IPS-20b (cell line): ENCODE results near the gene IQSEC1.
A peak's percentile ranks its signal among the peaks of the same experiment; 100 is the strongest.

Experiments used
- H3K27ac ChIP-seq: one replicate; pipeline ENCODE4 v1.5.1; 2013; ENCODE audit warnings: low read length
- H3K27me3 ChIP-seq: 2 replicates; pipeline ENCODE4 v1.6.1; 2013; ENCODE audit warnings: mild to moderate bottlenecking, low read length, inconsistent platforms; ENCODE audit not compliant: insufficient read depth
- H3K36me3 ChIP-seq: 2 replicates; pipeline ENCODE4 v1.6.1; 2013; ENCODE audit warnings: low read depth, mild to moderate bottlenecking, inconsistent platforms, low read length, moderate library complexity; ENCODE audit not compliant: insufficient read depth
- H3K4me1 ChIP-seq: 2 replicates; pipeline ENCODE4 v1.6.1; 2013; ENCODE audit warnings: mild to moderate bottlenecking, control low read depth, inconsistent platforms, low read length, moderate library complexity; ENCODE audit not compliant: insufficient read depth
- H3K4me3 ChIP-seq: 2 replicates; pipeline ENCODE4 v1.5.1; 2013; ENCODE audit warnings: mild to moderate bottlenecking, low read length, inconsistent platforms
- H3K9ac ChIP-seq: 2 replicates; pipeline ENCODE4 v1.6.1; 2013; ENCODE audit warnings: low read depth, mild to moderate bottlenecking, inconsistent platforms, low read length, moderate library complexity
- H3K9me3 ChIP-seq: 2 replicates; pipeline ENCODE4 v1.6.1; 2013; ENCODE audit warnings: mild to moderate bottlenecking, low read depth, low read length, inconsistent platforms; ENCODE audit not compliant: insufficient read depth

The IQSEC1 gene

DNA sequence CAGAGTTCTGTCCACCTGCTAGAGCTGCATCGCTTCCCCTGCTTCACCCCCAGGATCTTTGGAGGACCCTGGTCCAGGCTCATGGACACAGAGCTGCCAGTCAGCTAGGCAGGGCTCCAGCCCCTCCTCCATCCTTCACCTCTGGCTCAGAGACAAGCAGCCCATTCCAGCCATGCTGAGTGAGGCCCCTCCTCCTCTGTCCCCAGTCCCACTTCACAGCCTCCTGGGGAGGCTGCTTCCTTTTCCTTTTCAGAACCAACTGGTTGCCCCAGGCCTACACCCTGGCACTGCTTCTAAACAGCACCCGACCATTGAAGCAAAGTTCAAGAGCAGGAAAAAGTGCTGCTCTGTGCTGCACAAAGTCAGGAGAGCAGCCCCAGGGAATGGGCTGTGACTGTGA is 22.2 kb downstream of the IQSEC1 start:
- H3K4me1 ChIP-seq = 0 out of 2 replicates have a peak, but pooled peaks cover 4% of the 10 kb centered on the region
- no peak overlapping the region; the same call in 1 of the 2 replicates for H3K9ac ChIP-seq
- no peak overlapping the region for H3K27ac ChIP-seq
- no peak overlapping the region for H3K4me3 ChIP-seq
- no peaks in the 10 kb centered on the region for H3K36me3 ChIP-seq
- no peaks in the 10 kb centered on the region for H3K9me3 ChIP-seq
- H3K27me3 ChIP-seq = no peaks in the 10 kb centered on the region

GRCh38 chr3:13050446-13050845 is 22.8 kb downstream of the IQSEC1 start:
- Histone ChIP-seq H3K27me3 (no peaks in the 10 kb centered on the region), H3K4me3 (no peak overlapping the region), H3K9me3 (no peaks in the 10 kb centered on the region), H3K4me1 (0 out of 2 replicates have a peak, but pooled peaks cover 4% of the 10 kb centered on the region), H3K36me3 (no peaks in the 10 kb centered on the region), H3K27ac (no peak overlapping the region), H3K9ac (no peak overlapping the region)

DNA sequence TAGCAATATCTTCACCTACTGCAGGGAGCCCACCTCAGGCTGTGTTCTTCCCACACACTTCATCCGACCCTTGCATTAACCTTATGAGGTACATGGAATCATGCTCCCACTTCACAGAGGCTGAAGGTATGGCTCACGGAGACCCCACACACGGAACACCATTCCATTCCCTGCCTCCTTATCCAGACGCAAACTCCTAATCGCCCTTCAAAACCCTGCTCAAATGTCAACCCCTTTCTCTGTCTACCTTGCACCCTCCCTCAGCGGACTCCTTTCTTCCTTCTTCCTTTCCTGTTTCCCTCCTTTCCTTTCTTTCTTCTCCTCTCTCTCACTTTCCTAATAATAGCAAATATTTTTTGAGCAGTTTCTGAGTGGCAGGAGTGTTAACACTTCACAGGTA is 23.8 kb downstream of the IQSEC1 start:
- no peak overlapping the region for H3K4me3 ChIP-seq

GRCh38 chr3:13047296-13048165 is 25.7 kb downstream of the IQSEC1 start:
- H3K27ac ChIP-seq = no peak overlapping the region
- no peaks in the 10 kb centered on the region for H3K27me3 ChIP-seq
- peaks cover 7% of the 10 kb centered on the region; the same call in 1 of the 2 replicates for H3K4me1 ChIP-seq
- H3K36me3 ChIP-seq = no peaks in the 10 kb centered on the region
- H3K4me3 ChIP-seq = no peak overlapping the region
- H3K9me3 ChIP-seq = no peaks in the 10 kb centered on the region
- H3K9ac ChIP-seq = no peak overlapping the region

More for the DNA sequence above, 23.8 kb downstream of the IQSEC1 start:
- Histone ChIP-seq H3K27ac (no peak overlapping the region), H3K36me3 (no peaks in the 10 kb centered on the region), H3K9ac (no peak overlapping the region), H3K4me1 (peaks cover 7% of the 10 kb centered on the region; the same call in 1 of the 2 replicates), H3K27me3 (no peaks in the 10 kb centered on the region), H3K9me3 (no peaks in the 10 kb centered on the region)

DNA sequence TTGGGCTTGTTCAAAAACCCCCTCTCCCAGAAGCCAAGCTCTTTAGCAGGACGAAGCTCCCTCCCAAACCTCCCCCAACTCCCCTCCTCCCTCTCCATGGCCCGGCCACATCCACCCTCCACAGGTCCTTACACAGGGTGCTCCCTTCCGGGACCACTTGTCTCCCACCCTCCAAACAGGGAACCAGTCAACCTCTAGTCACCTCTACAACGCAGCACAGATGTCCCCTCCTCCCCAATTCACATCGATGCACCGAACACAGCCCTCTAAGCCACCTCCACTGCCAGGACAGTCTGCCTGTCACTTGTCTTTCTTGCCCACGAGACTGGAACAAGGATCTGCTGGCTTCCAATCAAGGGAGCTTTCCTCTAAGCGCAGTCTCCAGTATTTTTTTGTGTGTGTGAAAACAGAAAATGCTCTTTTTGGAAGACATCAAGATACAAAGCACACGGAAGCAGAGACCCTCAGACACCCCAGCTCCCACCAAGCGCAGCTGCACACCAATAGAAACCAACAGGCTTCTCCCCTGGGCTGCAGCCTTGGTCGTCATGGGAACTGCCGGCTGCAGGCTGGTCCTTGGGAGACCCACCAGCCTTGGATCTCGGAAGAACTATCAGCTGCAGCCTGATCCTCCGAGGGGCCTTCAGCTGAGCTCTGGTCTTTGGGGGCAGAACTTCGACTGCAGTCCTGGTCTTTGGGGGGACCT is 26.5 kb downstream of the IQSEC1 start:
- no peaks in the 10 kb centered on the region for H3K9me3 ChIP-seq
- no peak overlapping the region for H3K27ac ChIP-seq
- H3K4me3 ChIP-seq = no peak overlapping the region
- H3K36me3 ChIP-seq = no peaks in the 10 kb centered on the region
- no peaks in the 10 kb centered on the region for H3K27me3 ChIP-seq
- H3K4me1 ChIP-seq = peaks cover 7% of the 10 kb centered on the region; the same call in 1 of the 2 replicates
- H3K9ac ChIP-seq = no peak overlapping the region

GRCh38 chr3:13045904-13046568 is 27.2 kb downstream of the IQSEC1 start:
- Histone ChIP-seq H3K9me3 (no peaks in the 10 kb centered on the region), H3K27me3 (no peaks in the 10 kb centered on the region), H3K36me3 (no peaks in the 10 kb centered on the region), H3K9ac (no peak overlapping the region), H3K4me1 (peaks cover 6% of the 10 kb centered on the region; the same call in 1 of the 2 replicates), H3K27ac (no peak overlapping the region), H3K4me3 (no peak overlapping the region)

- H3K4me3 ChIP-seq = no peak overlapping the region
- no peak overlapping the region for H3K27ac ChIP-seq
- H3K9me3 ChIP-seq = no peaks in the 10 kb centered on the region
- H3K27me3 ChIP-seq = no peaks in the 10 kb centered on the region
- H3K9ac ChIP-seq = 0 out of 2 replicates have a peak overlapping the region, but pooled peaks have one; percentile 21
- H3K36me3 ChIP-seq = no peaks in the 10 kb centered on the region
- H3K4me1 ChIP-seq = peaks cover 4% of the 10 kb centered on the region; the same call in 1 of the 2 replicates
Measured at GRCh38 chr3:13045241-13045903, 27.9 kb downstream of the IQSEC1 start.

GRCh38 chr3:13044496-13045240 is 28.6 kb downstream of the IQSEC1 start:
- no peaks in the 10 kb centered on the region for H3K27me3 ChIP-seq
- H3K4me1 ChIP-seq = peaks cover 4% of the 10 kb centered on the region; the same call in 1 of the 2 replicates
- H3K4me3 ChIP-seq = no peak overlapping the region
- H3K9ac ChIP-seq = 0 out of 2 replicates have a peak overlapping the region, but pooled peaks have one; percentile 21
- H3K9me3 ChIP-seq = no peaks in the 10 kb centered on the region
- H3K27ac ChIP-seq = no peak overlapping the region
- no peaks in the 10 kb centered on the region for H3K36me3 ChIP-seq

DNA sequence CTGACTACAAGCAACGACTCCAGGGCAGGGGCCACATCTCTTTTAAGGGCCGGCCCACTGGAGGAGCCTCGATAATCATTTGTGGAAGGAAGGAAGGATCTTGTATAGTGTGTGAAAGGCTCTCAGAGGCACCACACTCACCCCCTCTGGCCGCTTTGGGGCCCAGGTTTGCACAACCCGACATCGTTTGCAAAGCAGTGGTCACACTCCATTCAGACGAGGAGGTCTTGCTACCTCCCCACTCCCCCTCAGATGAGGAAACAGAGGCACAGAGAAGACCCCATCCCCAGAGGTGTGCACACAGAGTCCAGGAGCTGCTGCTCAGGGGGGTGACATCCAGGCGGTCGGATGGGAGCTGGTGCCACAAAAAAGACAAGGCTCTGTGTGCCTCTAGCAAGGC is 29.6 kb downstream of the IQSEC1 start:
- H3K9ac ChIP-seq = no peak overlapping the region

GRCh38 chr3:13042715-13043271 is 30.4 kb downstream of the IQSEC1 start:
- no peaks in the 10 kb centered on the region for H3K36me3 ChIP-seq
- H3K4me3 ChIP-seq = no peak overlapping the region
- peaks cover 4% of the 10 kb centered on the region; the same call in 1 of the 2 replicates for H3K4me1 ChIP-seq
- H3K27me3 ChIP-seq = no peaks in the 10 kb centered on the region
- H3K9ac ChIP-seq = no peak overlapping the region
- no peak overlapping the region for H3K27ac ChIP-seq
- no peaks in the 10 kb centered on the region for H3K9me3 ChIP-seq

More for the DNA sequence above, 29.6 kb downstream of the IQSEC1 start:
- no peaks in the 10 kb centered on the region for H3K27me3 ChIP-seq
- no peak overlapping the region for H3K4me3 ChIP-seq
- H3K4me1 ChIP-seq = peaks cover 4% of the 10 kb centered on the region; the same call in 1 of the 2 replicates
- no peaks in the 10 kb centered on the region for H3K9me3 ChIP-seq
- no peak overlapping the region for H3K27ac ChIP-seq
- no peaks in the 10 kb centered on the region for H3K36me3 ChIP-seq
